Kidney epithelial cell (primary cell): ENCODE measurements around the gene PDE4B. TPM values are rescaled to one million over a fixed set of nuclear protein-coding genes. Genes with fewer than 3 reads are reported as not detected.

Experiments used
- DNase-seq: peaks from one replicate; pipeline ENCODE4 v3.0.0-alpha.2; 2010; ENCODE audit warnings: low read depth
- H3K27me3 ChIP-seq: 2 replicates; pipeline ENCODE4 v1.6.0; 2011; ENCODE audit warnings: low read length; ENCODE audit not compliant: control insufficient read depth, insufficient read depth
- H3K36me3 ChIP-seq: 2 replicates; pipeline ENCODE4 v1.5.1; 2011; ENCODE audit warnings: low read length; ENCODE audit not compliant: control insufficient read depth, insufficient read depth
- H3K4me3 ChIP-seq: 2 replicates; pipeline ENCODE4 v1.5.1; 2011; ENCODE audit warnings: low read depth, mild to moderate bottlenecking, control low read depth, low read length
- total RNA-seq: library from RNA; depleted of rRNA; stranded (reverse); fragments of >200 nt; gene quantifications from 2 replicates; pipeline ENCODE4 v1.2.3, GENCODE V29; 2015
- TF ChIP-seq, protein P1 (sequence below): IDR thresholded peaks from 2 replicates; pipeline ENCODE4 v1.5.1; 2011; ENCODE audit warnings: mild to moderate bottlenecking, moderate library complexity, low read length, control low read depth, inconsistent platforms; ENCODE audit not compliant: insufficient read depth, poor library complexity, severe bottlenecking

Gene PDE4B
- total RNA-seq, 1 donor from 2014 or later, result 0.33 TPM

- TF ChIP-seq, protein P1, sequence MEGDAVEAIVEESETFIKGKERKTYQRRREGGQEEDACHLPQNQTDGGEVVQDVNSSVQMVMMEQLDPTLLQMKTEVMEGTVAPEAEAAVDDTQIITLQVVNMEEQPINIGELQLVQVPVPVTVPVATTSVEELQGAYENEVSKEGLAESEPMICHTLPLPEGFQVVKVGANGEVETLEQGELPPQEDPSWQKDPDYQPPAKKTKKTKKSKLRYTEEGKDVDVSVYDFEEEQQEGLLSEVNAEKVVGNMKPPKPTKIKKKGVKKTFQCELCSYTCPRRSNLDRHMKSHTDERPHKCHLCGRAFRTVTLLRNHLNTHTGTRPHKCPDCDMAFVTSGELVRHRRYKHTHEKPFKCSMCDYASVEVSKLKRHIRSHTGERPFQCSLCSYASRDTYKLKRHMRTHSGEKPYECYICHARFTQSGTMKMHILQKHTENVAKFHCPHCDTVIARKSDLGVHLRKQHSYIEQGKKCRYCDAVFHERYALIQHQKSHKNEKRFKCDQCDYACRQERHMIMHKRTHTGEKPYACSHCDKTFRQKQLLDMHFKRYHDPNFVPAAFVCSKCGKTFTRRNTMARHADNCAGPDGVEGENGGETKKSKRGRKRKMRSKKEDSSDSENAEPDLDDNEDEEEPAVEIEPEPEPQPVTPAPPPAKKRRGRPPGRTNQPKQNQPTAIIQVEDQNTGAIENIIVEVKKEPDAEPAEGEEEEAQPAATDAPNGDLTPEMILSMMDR, result no peak
- no peaks in the 10 kb centered on the region for H3K36me3 ChIP-seq
- no peak for DNase-seq
- no peak overlapping the region for H3K4me3 ChIP-seq
- H3K27me3 ChIP-seq, result no peaks in the 10 kb centered on the region
These were observed 192.8 kb downstream of the PDE4B start for GRCh38 chr1:65985393-65986066.

DNA sequence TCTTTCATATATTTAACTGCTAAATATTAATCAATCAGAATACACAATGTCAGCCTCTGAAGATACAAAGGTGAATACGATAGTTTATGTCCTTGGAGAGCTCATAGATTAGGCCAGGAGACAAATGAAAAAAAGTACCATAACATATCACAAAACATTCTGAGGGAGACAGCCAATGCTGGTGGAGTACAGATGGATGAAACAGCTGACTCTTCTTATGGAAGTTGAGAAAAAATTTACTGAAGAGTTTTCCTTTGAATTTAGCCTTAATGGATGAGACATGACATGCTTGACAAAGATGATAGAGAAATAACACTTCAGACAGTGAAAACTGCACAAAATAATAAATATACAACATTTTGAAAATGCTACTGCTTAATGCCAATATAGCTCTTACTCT, 193.5 kb downstream of the PDE4B start:
- Histone ChIP-seq H3K27me3 (no peaks in the 10 kb centered on the region), H3K36me3 (no peaks in the 10 kb centered on the region), H3K4me3 (no peak overlapping the region)
- no peak for DNase-seq
- TF ChIP-seq, protein P1, result no peak

GRCh38 chr1:65990161-65990560, 197.5 kb downstream of the PDE4B start:
- TF ChIP-seq, protein P1, result no peak
- no peaks in the 10 kb centered on the region for H3K36me3 ChIP-seq
- no peaks in the 10 kb centered on the region for H3K27me3 ChIP-seq
- no peak overlapping the region for H3K4me3 ChIP-seq
- no peak for DNase-seq

GRCh38 chr1:65991694-65992093, 199.0 kb downstream of the PDE4B start:
- Histone ChIP-seq H3K36me3 (no peaks in the 10 kb centered on the region), H3K27me3 (no peaks in the 10 kb centered on the region), H3K4me3 (no peak overlapping the region)
- TF ChIP-seq, protein P1, result no peak
- no peak for DNase-seq

GRCh38 chr1:65992165-65992821, 199.6 kb downstream of the PDE4B start:
- no peak overlapping the region for H3K4me3 ChIP-seq
- no peak for DNase-seq
- H3K27me3 ChIP-seq, result no peaks in the 10 kb centered on the region
- H3K36me3 ChIP-seq, result no peaks in the 10 kb centered on the region
- TF ChIP-seq, protein P1, result no peak
